Spleen (tissue), 7 donors: Measurements from ENCODE around the gene CCDC81.

Experiments
- POLR2A ChIP-seq, 3 donors: fragments of 450-650 bp; IDR thresholded peaks; one replicate each; pipeline ENCODE4 v1.5.1; 2017; ENCODE audit warnings: antibody characterized with exemption in 3 of 3, mild to moderate bottlenecking in 1 of 3
- POLR2AphosphoS5 ChIP-seq, 3 donors: sonication (generic); formaldehyde crosslinking; IDR thresholded peaks; one replicate each; pipeline ENCODE4 v1.5.1; 2017; ENCODE audit warnings: antibody characterized with exemption in 3 of 3
- TF ChIP-seq, protein P1 (sequence below), 11 experiments: fragments of 200-600 bp in 7 of 11; fragments of 450-650 bp in 4 of 11; sonication (generic) in 4 of 11; IDR thresholded peaks in 8 of 11; conservative IDR thresholded peaks in 3 of 11; 1 replicate in 7 of 11; 2 replicates in 4 of 11; pipeline versions ENCODE4 v1.4.0 to v1.8.0; 2016 to 2021; ENCODE audit warnings: antibody characterized with exemption in 11 of 11, inconsistent platforms in 4 of 11, mild to moderate bottlenecking in 1 of 11
- donor health status: DM: no; HTN: no; CAD: no; lungs with moderate emphysema.
- donor health status: DM: no; HTN: no; CAD: no.
- donor health status: DM: no; HTN: no; CAD: no.

DNA sequence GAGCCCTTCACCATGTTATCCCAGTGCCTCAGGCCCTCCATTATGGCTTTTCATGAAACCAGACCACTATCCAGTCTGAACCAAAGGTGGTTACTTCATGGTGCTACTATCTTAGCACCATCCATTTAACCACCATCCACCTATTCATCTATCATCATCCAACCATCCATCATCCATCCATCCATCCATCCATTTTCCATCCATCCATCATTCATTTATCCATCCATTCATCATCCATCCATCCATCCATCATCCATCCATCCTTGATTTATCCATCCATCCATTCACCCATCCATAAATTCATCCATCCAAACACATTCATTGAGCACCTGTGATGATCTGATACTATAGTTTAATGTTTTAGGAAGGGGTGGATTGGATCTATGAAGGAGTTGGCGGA lies 93.5 kb downstream of the CCDC81 start:
- TF ChIP-seq, protein P1, sequence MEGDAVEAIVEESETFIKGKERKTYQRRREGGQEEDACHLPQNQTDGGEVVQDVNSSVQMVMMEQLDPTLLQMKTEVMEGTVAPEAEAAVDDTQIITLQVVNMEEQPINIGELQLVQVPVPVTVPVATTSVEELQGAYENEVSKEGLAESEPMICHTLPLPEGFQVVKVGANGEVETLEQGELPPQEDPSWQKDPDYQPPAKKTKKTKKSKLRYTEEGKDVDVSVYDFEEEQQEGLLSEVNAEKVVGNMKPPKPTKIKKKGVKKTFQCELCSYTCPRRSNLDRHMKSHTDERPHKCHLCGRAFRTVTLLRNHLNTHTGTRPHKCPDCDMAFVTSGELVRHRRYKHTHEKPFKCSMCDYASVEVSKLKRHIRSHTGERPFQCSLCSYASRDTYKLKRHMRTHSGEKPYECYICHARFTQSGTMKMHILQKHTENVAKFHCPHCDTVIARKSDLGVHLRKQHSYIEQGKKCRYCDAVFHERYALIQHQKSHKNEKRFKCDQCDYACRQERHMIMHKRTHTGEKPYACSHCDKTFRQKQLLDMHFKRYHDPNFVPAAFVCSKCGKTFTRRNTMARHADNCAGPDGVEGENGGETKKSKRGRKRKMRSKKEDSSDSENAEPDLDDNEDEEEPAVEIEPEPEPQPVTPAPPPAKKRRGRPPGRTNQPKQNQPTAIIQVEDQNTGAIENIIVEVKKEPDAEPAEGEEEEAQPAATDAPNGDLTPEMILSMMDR (IDR thresholded peaks at IDR 0.05 in 8 of 11, conservative IDR thresholded peaks at IDR 0.05 in 3 of 11) = no peak
- no peak for TF ChIP-seq POLR2A (IDR thresholded peaks at IDR 0.05)
- TF ChIP-seq POLR2AphosphoS5 (IDR thresholded peaks at IDR 0.05) = no peak
